SK-N-SH treated with all-trans-retinoic acid at 6 μM for 48 hours (cell line): ENCODE results near the gene CINP.
"Not testable (repeated sequence)": the region's sequence is repeated elsewhere in the genome, so short reads cannot be mapped to it uniquely, and the experiment has no call there.

ENCODE experiments used
- ATAC-seq: fragments of 200-7000 bp; cut with Tn5 transposase; 3 replicates; pipeline ENCODE4 v1.9.1; 2020; ENCODE audit warnings: mild to moderate bottlenecking, moderate library complexity
- ARNTL ChIP-seq: fragments of 450-650 bp; formaldehyde crosslinking; IDR thresholded peaks from 2 replicates; pipeline ENCODE4 v1.5.0; 2020; ENCODE audit warnings: low read depth, mild to moderate bottlenecking, moderate library complexity, borderline replicate concordance
- BACH2 ChIP-seq: fragments of 250-450 bp; sonication (Bioruptor Pico); IDR thresholded peaks from 2 replicates; pipeline ENCODE4 v1.9.0; 2021; ENCODE audit warnings: mild to moderate bottlenecking, borderline replicate concordance
- CREB5 ChIP-seq: fragments of 250-450 bp; sonication (Bioruptor Pico); IDR thresholded peaks from 2 replicates; pipeline ENCODE4 v1.5.1; 2020; ENCODE audit warnings: low read depth, mild to moderate bottlenecking, moderate library complexity
- CSDC2 ChIP-seq: fragments of 250-450 bp; sonication (Bioruptor Pico); IDR thresholded peaks from 2 replicates; pipeline ENCODE4 v1.5.0; 2020; ENCODE audit warnings: mild to moderate bottlenecking, moderate library complexity
- CSRNP3 ChIP-seq: fragments of 250-450 bp; sonication (Bioruptor Pico); IDR thresholded peaks from 2 replicates; pipeline ENCODE4 v1.5.1; 2021; ENCODE audit warnings: mild to moderate bottlenecking, moderate library complexity
- ESRRG ChIP-seq: fragments of 250-450 bp; sonication (Bioruptor Pico); IDR thresholded peaks from 2 replicates; pipeline ENCODE4 v1.6.1; 2021; ENCODE audit warnings: mild to moderate bottlenecking
- ISL1 ChIP-seq: fragments of 250-450 bp; sonication (Bioruptor Pico); IDR thresholded peaks from 2 replicates; pipeline ENCODE4 v2.1.2; 2022; ENCODE audit warnings: mild to moderate bottlenecking, moderate library complexity
- OSR1 ChIP-seq: fragments of 250-450 bp; sonication (Bioruptor Pico); IDR thresholded peaks from 2 replicates; pipeline ENCODE4 v1.8.0; 2022; ENCODE audit warnings: moderate library complexity, mild to moderate bottlenecking, inconsistent platforms
- POU6F1 ChIP-seq: fragments of 250-450 bp; sonication (Bioruptor Pico); IDR thresholded peaks from 2 replicates; pipeline ENCODE4 v1.8.0; 2021; ENCODE audit warnings: low read depth, mild to moderate bottlenecking, moderate library complexity, borderline replicate concordance
- PPARA ChIP-seq: fragments of 250-450 bp; sonication (Bioruptor Pico); IDR thresholded peaks from 2 replicates; pipeline ENCODE4 v1.5.0; 2020; ENCODE audit warnings: mild to moderate bottlenecking, borderline replicate concordance
- RARB ChIP-seq: fragments of 250-450 bp; sonication (Bioruptor Pico); IDR thresholded peaks from 2 replicates; pipeline ENCODE4 v1.8.0; 2021; ENCODE audit warnings: mild to moderate bottlenecking, moderate library complexity
- SNAI2 ChIP-seq: fragments of 250-450 bp; sonication (Bioruptor Pico); IDR thresholded peaks from 2 replicates; pipeline ENCODE4 v1.5.0; 2020; ENCODE audit warnings: mild to moderate bottlenecking, moderate library complexity
- TCF4 ChIP-seq: fragments of 250-450 bp; sonication (Bioruptor Pico); IDR thresholded peaks from 2 replicates; pipeline ENCODE4 v1.8.0; 2021; ENCODE audit warnings: mild to moderate bottlenecking, moderate library complexity, borderline replicate concordance
- TOX ChIP-seq: fragments of 250-450 bp; sonication (Bioruptor Pico); IDR thresholded peaks from 2 replicates; pipeline ENCODE4 v1.8.0; 2021; ENCODE audit warnings: mild to moderate bottlenecking, moderate library complexity, borderline replicate concordance
- TSHZ2 ChIP-seq: fragments of 250-450 bp; sonication (Bioruptor Pico); IDR thresholded peaks from 2 replicates; pipeline ENCODE4 v1.5.0; 2020; ENCODE audit warnings: mild to moderate bottlenecking, moderate library complexity
- ZC3H10 ChIP-seq: fragments of 250-450 bp; sonication (Bioruptor Pico); IDR thresholded peaks from 2 replicates; pipeline ENCODE4 v1.5.1; 2021; ENCODE audit warnings: mild to moderate bottlenecking, moderate library complexity

CINP gene

GRCh38 chr14:102335163-102335562 is 27.5 kb downstream of the CINP start (continued):
- TF ChIP-seq CSDC2 (CRISPR knock-in tag) = no peak

GRCh38 chr14:102333795-102334705 is 28.6 kb downstream of the CINP start:
- ATAC-seq = no peak
- no peak for TF ChIP-seq CSDC2 (CRISPR knock-in tag)
- TF ChIP-seq POU6F1 = no peak
- no peak for TF ChIP-seq TOX (CRISPR knock-in tag)
- TF ChIP-seq BACH2 (CRISPR knock-in tag) = no peak
- TF ChIP-seq PPARA (CRISPR knock-in tag) = no peak
- TF ChIP-seq ISL1 (CRISPR knock-in tag) = no peak
- TF ChIP-seq ARNTL (CRISPR knock-in tag) = no peak
- TF ChIP-seq TCF4 = no peak
- no peak for TF ChIP-seq TSHZ2

GRCh38 chr14:102333390-102333789 is 29.3 kb downstream of the CINP start:
- TF ChIP-seq POU6F1 (no peak), ARNTL (CRISPR knock-in tag) (no peak), ZC3H10 (CRISPR knock-in tag) (no peak), CSDC2 (CRISPR knock-in tag) (no peak), RARB (CRISPR knock-in tag) (no peak), CSRNP3 (CRISPR knock-in tag) (no peak), CREB5 (no peak), BACH2 (CRISPR knock-in tag) (no peak), OSR1 (CRISPR knock-in tag) (no peak), SNAI2 (CRISPR knock-in tag) (no peak), ESRRG (CRISPR knock-in tag) (no peak)
- no peak for ATAC-seq

- TF ChIP-seq CSRNP3 (CRISPR knock-in tag) = no peak
- ATAC-seq = no peak
Measured at GRCh38 chr14:102330806-102331205, 31.9 kb downstream of the CINP start.

GRCh38 chr14:102329381-102329780 is 33.3 kb downstream of the CINP start:
- ATAC-seq = not testable (repeated sequence)
